WTC11 (cell line): ENCODE data around the gene ODAD4.

ENCODE experiments used
- CTCF ChIP-seq: fragments of 200-600 bp; IDR thresholded peaks from 2 replicates; pipeline ENCODE4 v1.8.0; 2022; ENCODE audit warnings: antibody characterized with exemption
- EMX1 ChIP-seq: fragments of 250-450 bp; sonication (Bioruptor Pico); IDR thresholded peaks from 2 replicates; pipeline ENCODE4 v1.8.0; 2021; ENCODE audit warnings: mild to moderate bottlenecking
- JUN ChIP-seq: sonication (generic); formaldehyde crosslinking; IDR thresholded peaks from 2 replicates; pipeline ENCODE4 v1.8.0; 2023; ENCODE audit warnings: mild to moderate bottlenecking, missing genetic modification reagents
- NR3C1 ChIP-seq: sonication (generic); formaldehyde crosslinking; conservative IDR thresholded peaks from 2 replicates; pipeline ENCODE4 v1.8.1; 2023; ENCODE audit warnings: low read depth, mild to moderate bottlenecking, missing genetic modification reagents
- SP1 ChIP-seq: sonication (generic); formaldehyde crosslinking; conservative IDR thresholded peaks from 2 replicates; pipeline ENCODE4 v1.8.1; 2022; ENCODE audit warnings: missing genetic modification reagents
- ZSCAN18 ChIP-seq: fragments of 250-450 bp; sonication (Bioruptor Pico); IDR thresholded peaks from 2 replicates; pipeline ENCODE4 v2.1.2; 2022; ENCODE audit warnings: mild to moderate bottlenecking, moderate library complexity

GRCh38 chr17:41989702-41990419 lies 59.4 kb downstream of the ODAD4 start:
- TF ChIP-seq CTCF (no peak), ZSCAN18 (CRISPR knock-in tag) (no peak), EMX1 (CRISPR knock-in tag) (no peak), NR3C1 (CRISPR knock-in tag) (no peak), SP1 (CRISPR knock-in tag) (no peak), JUN (CRISPR knock-in tag) (no peak)
